Muscle of leg (tissue), 11 donors: ENCODE data around the gene APOBEC2. TPM values are rescaled to one million over a fixed set of nuclear protein-coding genes. Genes with fewer than 3 reads are reported as not detected.
A peak's percentile ranks its signal among the peaks of the same experiment; 100 is the strongest.

ENCODE experiments used
- DNase-seq: peaks from one replicate; pipeline ENCODE4 v3.0.0; 2013
- H3K27ac ChIP-seq: one replicate; pipeline ENCODE4 v1.5.1; 2013; ENCODE audit warnings: mild to moderate bottlenecking, low read length, control low read depth
- H3K27me3 ChIP-seq: one replicate; pipeline ENCODE4 v1.6.1; 2013; ENCODE audit warnings: low read length; ENCODE audit not compliant: control insufficient read depth, insufficient read depth
- H3K36me3 ChIP-seq: one replicate; pipeline ENCODE4 v1.6.1; 2013; ENCODE audit warnings: low read length; ENCODE audit not compliant: control insufficient read depth, insufficient read depth
- H3K4me1 ChIP-seq: one replicate; pipeline ENCODE4 v1.6.1; 2013; ENCODE audit warnings: low read length; ENCODE audit not compliant: control insufficient read depth, insufficient read depth
- H3K4me3 ChIP-seq: one replicate; pipeline ENCODE4 v1.5.1; 2013; ENCODE audit warnings: low read length, control low read depth
- H3K9me3 ChIP-seq: replicated peaks from 2 replicates; pipeline ENCODE4 v1.6.1; 2013; ENCODE audit warnings: low read depth, low read length; ENCODE audit not compliant: control insufficient read depth
- WGBS: methylation state at CpG from one replicate; pipeline ENCODE4 v1.1.5; 2013; ENCODE audit warnings: missing lambda C conversion rate; ENCODE audit not compliant: insufficient coverage; 5-methylcytosine and 5-hydroxymethylcytosine counted together
- polyA plus RNA-seq, 8 donors: library from polyadenylated mRNA; unstranded; fragments of 120-200 nt; gene quantifications; one replicate each; pipeline versions ENCODE4 v1.2.1 to v1.2.3, GENCODE V29; 2013; ENCODE audit warnings: inconsistent platforms in 1 of 8, low replicate concordance in 1 of 8; ENCODE audit not compliant: insufficient read length in 8 of 8, insufficient read depth in 1 of 8
- total RNA-seq: library from RNA; stranded (reverse); fragments of 120-200 nt; gene quantifications from one replicate; pipeline ENCODE4 v1.2.4, GENCODE V29; 2013

The APOBEC2 gene
- total and polyA plus RNA-seq, 9 donors, result 281 to 891 (median 488) TPM

DNA sequence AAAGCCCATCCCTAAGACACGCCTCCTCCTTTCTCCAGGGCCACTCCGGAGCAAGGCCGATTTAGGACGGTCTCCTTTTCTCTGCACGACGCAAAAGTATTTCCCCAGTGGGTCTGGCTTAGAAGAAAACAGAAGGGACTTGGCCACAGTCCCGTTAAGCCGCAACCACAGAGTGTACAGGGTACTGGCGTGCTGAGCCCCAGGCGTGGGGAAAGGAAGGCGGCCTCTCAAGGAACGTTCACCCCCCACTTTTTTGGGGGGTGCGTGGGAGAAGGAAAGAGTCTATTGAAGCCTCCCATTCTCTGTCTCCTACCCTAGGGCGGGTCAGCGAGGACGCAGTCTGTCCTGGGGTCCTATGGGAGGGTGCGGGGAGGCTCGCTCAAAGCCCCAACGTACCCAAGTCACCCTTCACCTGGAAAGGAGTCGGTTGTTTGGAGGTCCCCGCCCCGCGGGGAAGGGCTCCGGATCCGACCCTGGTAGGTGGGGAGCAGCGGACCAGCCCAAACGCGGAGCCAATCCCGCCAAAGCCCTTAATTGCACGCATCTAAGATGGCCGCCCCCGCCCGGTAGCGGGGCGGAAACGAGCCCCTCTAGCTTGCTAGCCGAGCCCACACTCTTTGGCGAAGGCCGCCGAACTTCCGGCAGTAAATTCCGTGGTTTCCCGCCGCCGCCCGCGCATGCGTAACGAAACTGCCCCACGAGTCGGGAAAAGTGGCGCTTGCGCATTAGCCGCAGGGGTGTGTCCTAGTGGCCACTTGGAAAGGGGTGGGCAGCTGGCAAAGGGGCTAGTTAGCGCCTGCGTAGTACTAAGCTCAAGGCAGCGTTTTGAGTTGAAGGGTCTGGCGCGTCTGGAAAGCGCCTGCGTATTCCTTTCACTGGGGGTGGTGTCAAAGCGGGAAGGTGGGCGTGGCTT lies 19.2 kb downstream of the APOBEC2 start, which contains the start of gene OARD1:
OARD1 (minus strand) TSS at position 434 of the 913 bp plus-strand sequence. CDS start 722 bp downstream, outside the sequence.
- peak within 1 kb of the TSS; percentile 100 for H3K27ac ChIP-seq
- H3K4me1 ChIP-seq, result peaks cover 11% of the 10 kb centered on the region
- no peaks in the 10 kb centered on the region for H3K27me3 ChIP-seq
- DNase-seq, result peak; percentile 100
- no peaks in the 10 kb centered on the region for H3K9me3 ChIP-seq
- WGBS, result under 1% methylated on average over 49 of the region's 63 CpGs
- peaks cover 2% of the 10 kb centered on the region for H3K36me3 ChIP-seq
- H3K4me3 ChIP-seq, result peak within 1 kb of the TSS; percentile 89

- WGBS, result under 1% methylated on average over 33 of the region's 37 CpGs
- Histone ChIP-seq H3K4me1 (peaks cover 11% of the 10 kb centered on the region), H3K27ac (peak within 1 kb of the TSS; percentile 100), H3K36me3 (no peaks in the 10 kb centered on the region), H3K9me3 (no peaks in the 10 kb centered on the region), H3K4me3 (peak within 1 kb of the TSS; percentile 89), H3K27me3 (no peaks in the 10 kb centered on the region)
- no peak for DNase-seq
Measured at GRCh38 chr6:41072836-41073202, 19.8 kb downstream of the APOBEC2 start, which contains the start of gene NFYA. NFYA (plus strand) TSS chr6:41072974; CDS start chr6:41079090, 6,116 bp downstream.

DNA sequence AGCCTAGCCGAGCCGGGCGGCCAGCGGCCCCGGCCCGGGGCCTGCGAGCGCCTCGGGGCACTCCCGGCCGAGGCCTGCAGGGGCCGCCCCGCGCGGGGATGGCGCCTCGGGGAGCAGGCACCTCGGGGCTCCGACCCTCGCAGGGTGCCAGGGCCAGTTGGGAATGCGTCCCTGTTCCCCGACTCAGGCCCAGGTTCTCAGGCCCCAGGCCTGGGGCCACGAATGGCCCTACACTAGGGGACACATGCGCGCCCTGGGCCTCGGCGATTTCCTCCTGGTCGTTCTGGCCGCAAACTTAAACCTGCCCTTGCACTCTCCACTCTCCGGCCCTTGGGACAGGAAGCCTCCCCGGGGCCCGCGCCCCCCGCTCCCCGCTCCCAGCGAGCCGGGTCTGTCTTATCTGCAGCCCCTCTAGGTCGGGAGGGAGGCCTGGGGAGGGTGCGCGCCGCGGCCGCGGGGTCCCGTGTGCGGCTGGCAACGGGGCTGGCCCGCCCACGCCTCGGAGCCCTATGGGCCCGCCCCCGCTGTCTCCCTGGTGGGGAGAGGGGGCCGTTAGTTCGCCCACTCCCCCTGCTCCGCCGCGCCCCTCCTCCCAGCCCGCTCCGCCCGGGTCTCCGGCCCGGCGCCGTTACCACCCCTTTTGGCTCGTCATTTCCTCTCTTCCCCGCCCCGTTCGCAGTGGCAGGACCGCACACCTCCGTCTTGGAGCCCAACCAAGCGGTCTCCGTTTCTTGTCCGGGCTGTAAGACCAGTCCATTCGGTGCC lies 20.4 kb downstream of the APOBEC2 start:
- WGBS, result under 1% methylated on average over 69 of the region's 74 CpGs
- peak overlapping the region; percentile 89 for H3K4me3 ChIP-seq
- DNase-seq, result peak; percentile 92
- no peaks in the 10 kb centered on the region for H3K9me3 ChIP-seq
- no peaks in the 10 kb centered on the region for H3K27me3 ChIP-seq
- H3K4me1 ChIP-seq, result peaks cover 11% of the 10 kb centered on the region
- peak overlapping the region; percentile 100 for H3K27ac ChIP-seq
- no peaks in the 10 kb centered on the region for H3K36me3 ChIP-seq

GRCh38 chr6:41073968-41074691 lies 21.1 kb downstream of the APOBEC2 start:
- WGBS, result 6% methylated on average over 7 of the region's 11 CpGs
- H3K4me3 ChIP-seq, result peak overlapping the region; percentile 89
- peaks cover 3% of the 10 kb centered on the region for H3K36me3 ChIP-seq
- no peaks in the 10 kb centered on the region for H3K27me3 ChIP-seq
- H3K4me1 ChIP-seq, result peaks cover 11% of the 10 kb centered on the region
- peak; percentile 62 for DNase-seq
- no peaks in the 10 kb centered on the region for H3K9me3 ChIP-seq
- peak overlapping the region; percentile 100 for H3K27ac ChIP-seq

DNA sequence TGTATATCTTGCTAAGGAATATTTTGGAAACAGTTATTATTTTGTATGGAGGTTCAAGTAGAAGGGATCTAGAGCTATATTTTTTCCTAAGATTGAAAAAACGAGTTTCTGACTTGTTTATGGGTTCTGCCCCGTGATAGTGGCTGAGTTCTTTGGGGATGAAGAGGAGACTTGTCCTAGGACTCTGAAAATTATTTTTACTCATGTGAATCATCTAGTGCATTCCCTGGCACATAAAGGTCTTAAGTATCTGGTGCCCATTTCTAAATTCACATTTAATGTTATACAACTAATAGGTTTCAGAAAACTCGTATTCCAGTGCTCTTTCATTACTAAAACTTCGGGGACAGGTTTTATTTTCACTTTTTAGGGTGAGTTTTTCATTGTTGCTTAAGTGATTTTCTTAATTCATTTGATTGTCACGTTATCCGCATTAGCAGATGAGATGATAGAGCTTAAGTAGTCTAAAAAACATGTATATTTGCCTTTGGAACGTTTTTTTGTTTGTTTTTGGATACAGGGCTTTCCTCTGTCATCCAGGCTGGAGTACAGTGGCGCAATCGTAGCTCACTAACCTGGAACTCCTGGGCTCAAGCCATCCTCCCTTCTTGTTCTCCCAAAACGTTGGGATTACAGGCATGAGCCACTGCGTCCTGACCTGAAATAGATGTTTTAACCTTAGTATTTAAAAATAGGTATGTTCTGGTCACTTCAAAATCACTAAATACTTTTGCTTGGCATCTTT lies 21.9 kb downstream of the APOBEC2 start:
- no peak overlapping the region for H3K4me3 ChIP-seq

GRCh38 chr6:41075651-41076626 lies 22.9 kb downstream of the APOBEC2 start:
- WGBS, result 43% methylated on average over 1 of the region's 4 CpGs
- peaks cover 10% of the 10 kb centered on the region for H3K4me1 ChIP-seq
- no peak overlapping the region for H3K4me3 ChIP-seq
- H3K9me3 ChIP-seq, result no peaks in the 10 kb centered on the region
- no peak overlapping the region for H3K27ac ChIP-seq
- H3K27me3 ChIP-seq, result no peaks in the 10 kb centered on the region
- H3K36me3 ChIP-seq, result peaks cover 13% of the 10 kb centered on the region
- no peak for DNase-seq

More for the DNA sequence above, 21.9 kb downstream of the APOBEC2 start:
- Histone ChIP-seq H3K27ac (peak overlapping the region; percentile 100), H3K27me3 (no peaks in the 10 kb centered on the region), H3K9me3 (no peaks in the 10 kb centered on the region), H3K4me1 (peaks cover 11% of the 10 kb centered on the region), H3K36me3 (peaks cover 5% of the 10 kb centered on the region)
- 70% methylated on average over 2 of the region's 11 CpGs for WGBS
- DNase-seq, result no peak

DNA sequence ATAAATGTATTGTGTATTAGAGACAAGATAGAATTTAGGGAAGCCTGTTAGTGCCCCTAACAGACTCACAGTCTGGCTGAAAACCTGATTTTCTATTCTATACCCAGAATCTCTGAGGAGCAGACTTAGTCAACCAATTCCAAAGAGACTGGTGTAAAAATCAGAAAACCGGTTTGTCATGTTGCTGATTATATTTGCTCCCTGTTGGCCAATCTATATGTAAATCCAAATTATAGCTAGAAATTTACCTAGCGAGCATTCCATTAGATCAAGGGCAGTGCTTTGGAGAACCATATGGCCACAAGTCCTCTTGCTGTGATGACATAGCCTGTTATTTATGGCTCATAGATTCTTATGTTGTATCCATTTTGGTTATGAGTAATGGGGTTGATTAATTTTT lies 24.5 kb downstream of the APOBEC2 start:
- no peak for DNase-seq
- Histone ChIP-seq H3K36me3 (peaks cover 14% of the 10 kb centered on the region), H3K4me3 (no peak overlapping the region), H3K27me3 (no peaks in the 10 kb centered on the region), H3K4me1 (peaks cover 7% of the 10 kb centered on the region), H3K27ac (no peak overlapping the region), H3K9me3 (no peaks in the 10 kb centered on the region)
- 80% methylated on average over 1 of the region's 2 CpGs for whole genome bisulfite sequencing

GRCh38 chr6:41078101-41078500 lies 25.1 kb downstream of the APOBEC2 start:
- WGBS, result no CpG with 5 or more reads among the region's 3 CpGs
- H3K27me3 ChIP-seq, result no peaks in the 10 kb centered on the region

More at GRCh38 chr6:41078101-41078500, 25.1 kb downstream of the APOBEC2 start:
- Histone ChIP-seq H3K36me3 (peaks cover 14% of the 10 kb centered on the region), H3K4me1 (peaks cover 7% of the 10 kb centered on the region), H3K27ac (no peak overlapping the region), H3K9me3 (no peaks in the 10 kb centered on the region), H3K4me3 (no peak overlapping the region)
- no peak for DNase-seq
